GM12878 (cell line): Measurements from ENCODE around the gene SORCS2. TPM values are rescaled to one million over a fixed set of nuclear protein-coding genes. Genes with fewer than 3 reads are reported as not detected.

ENCODE experiments used
- ATAC-seq: fragments of 200-7000 bp; cut with Tn5 transposase; 3 replicates; pipeline ENCODE4 v1.9.1; 2020; ENCODE audit warnings: mild to moderate bottlenecking, moderate library complexity
- BruUV-seq: library from RNA; stranded (reverse); fragments of 400-500 nt; replicated peaks from 2 replicates; lab custom pipeline; 2021; lab: Mats Ljungman, UMichigan
- CTCF ChIA-PET: fragments of 300-600 bp; sonication (Branson Sonifier 250); formaldehyde crosslinking; extraction: SDS; loops from one replicate; lab custom pipeline; 2021; ENCODE audit warnings: inconsistent platforms; lab: Yijun Ruan, JAX
- POLR2A ChIA-PET: fragments of 350-600 bp; formaldehyde crosslinking; extraction: SDS; loops from one replicate; lab custom pipeline; 2021; ENCODE audit warnings: inconsistent platforms; lab: Charles Lee
- RAD21 ChIA-PET: fragments of 300-600 bp; sonication (Branson Sonifier 250); formaldehyde crosslinking; loops from one replicate; lab custom pipeline; 2023; ENCODE audit warnings: antibody characterized with exemption; ENCODE audit not compliant: unreplicated experiment; lab: Charles Lee
- SMC1A ChIA-PET: fragments of 300-600 bp; sonication (Branson Sonifier 250); formaldehyde crosslinking; loops from one replicate; lab custom pipeline; 2023; ENCODE audit not compliant: unreplicated experiment, uncharacterized antibody; lab: Charles Lee
- DNase-seq: peaks from one replicate; pipeline ENCODE4 v3.0.0-alpha.2; 2011; ENCODE audit warnings: low read depth, low spot score
- FAIRE-seq: peaks from 3 replicates; lab custom pipeline; 2011; peaks lifted over from hg19 to GRCh38; lab: Jason Lieb, UNC
- H2AFZ ChIP-seq: 2 replicates; pipeline ENCODE4 v1.6.0; 2011; ENCODE audit warnings: low read depth, low read length, control low read depth; ENCODE audit not compliant: control insufficient read depth
- H3K27ac ChIP-seq: 2 replicates; pipeline ENCODE4 v1.5.1; 2011; ENCODE audit warnings: control low read depth; ENCODE audit not compliant: control insufficient read depth, insufficient read depth
- H3K27me3 ChIP-seq, 2 experiments: replicated peaks in 1 of 2; 2 replicates each; pipeline versions ENCODE4 v1.6.0 to v1.6.1; 2011; ENCODE audit warnings: low read length in 1 of 2; ENCODE audit not compliant: control insufficient read depth in 2 of 2, insufficient read depth in 2 of 2
- H3K36me3 ChIP-seq, 2 experiments: 2 replicates each; pipeline ENCODE4 v1.5.1; 2011; ENCODE audit warnings: low read length in 1 of 2; ENCODE audit not compliant: control insufficient read depth in 2 of 2, insufficient read depth in 2 of 2
- H3K4me1 ChIP-seq: 2 replicates; pipeline ENCODE4 v1.6.1; 2011; ENCODE audit warnings: mild to moderate bottlenecking, low read length, moderate library complexity, mixed read lengths; ENCODE audit not compliant: control insufficient read depth, insufficient read depth
- H3K4me2 ChIP-seq: 2 replicates; pipeline ENCODE4 v1.6.0; 2011; ENCODE audit warnings: control low read depth; ENCODE audit not compliant: control insufficient read depth, insufficient read depth
- H3K4me3 ChIP-seq: fragments of 200-600 bp; sonication (generic); 2 replicates; pipeline ENCODE4 v1.5.1; 2016
- H3K79me2 ChIP-seq: 2 replicates; pipeline ENCODE4 v1.6.0; 2011; ENCODE audit warnings: low read length; ENCODE audit not compliant: control insufficient read depth, insufficient read depth
- H3K9ac ChIP-seq: 2 replicates; pipeline ENCODE4 v1.8.0; 2011; ENCODE audit warnings: low read length, control low read depth, mixed read lengths; ENCODE audit not compliant: control insufficient read depth, insufficient read depth
- H3K9me3 ChIP-seq: replicated peaks from 3 replicates; pipeline ENCODE4 v1.5.1; 2011; ENCODE audit warnings: mild to moderate bottlenecking, low read length; ENCODE audit not compliant: control insufficient read depth, insufficient read depth
- H4K20me1 ChIP-seq: 2 replicates; pipeline ENCODE4 v1.6.0; 2011; ENCODE audit not compliant: control insufficient read depth, insufficient read depth
- EZH2 ChIP-seq: IDR thresholded peaks from 2 replicates; pipeline ENCODE4 v1.6.1; 2012; ENCODE audit warnings: low read depth, mild to moderate bottlenecking, control low read depth, inconsistent platforms, low read length, borderline replicate concordance; ENCODE audit not compliant: control insufficient read depth
- LARP7 ChIP-seq: fragments of 450-650 bp; IDR thresholded peaks from 2 replicates; pipeline ENCODE4 v1.6.1; 2017; ENCODE audit warnings: mild to moderate bottlenecking
- POLR2AphosphoS5 ChIP-seq: IDR thresholded peaks from 2 replicates; pipeline ENCODE4 v1.6.1; 2011; ENCODE audit warnings: mild to moderate bottlenecking, low read length, inconsistent platforms
- POU2F2 ChIP-seq: IDR thresholded peaks from 3 replicates; pipeline ENCODE4 v1.6.1; 2011; ENCODE audit warnings: low read depth, mild to moderate bottlenecking, low read length, borderline replicate concordance
- RELB ChIP-seq: fragments of 450-650 bp; IDR thresholded peaks from 2 replicates; pipeline ENCODE4 v1.6.1; 2017; ENCODE audit warnings: low read depth, mild to moderate bottlenecking, moderate library complexity
- SIN3A ChIP-seq: IDR thresholded peaks from 2 replicates; pipeline ENCODE4 v1.6.1; 2012; ENCODE audit warnings: low read depth, low read length, improper control_type of control experiment
- TCF3 ChIP-seq: IDR thresholded peaks from 2 replicates; pipeline ENCODE4 v1.6.1; 2012; ENCODE audit warnings: low read depth, mild to moderate bottlenecking, low read length, borderline replicate concordance; ENCODE audit not compliant: insufficient read depth
- ZNF207 ChIP-seq: fragments of 450-650 bp; IDR thresholded peaks from 2 replicates; pipeline ENCODE4 v1.6.1; 2014; ENCODE audit warnings: antibody characterized with exemption, mild to moderate bottlenecking, borderline replicate concordance
- ZNF687 ChIP-seq: fragments of 450-650 bp; IDR thresholded peaks from 2 replicates; pipeline ENCODE4 v1.6.1; 2017; ENCODE audit warnings: mild to moderate bottlenecking, moderate library complexity
- WGBS: methylation state at CpG from one replicate; pipeline ENCODE4 v1.1.6; 2016; ENCODE audit warnings: low lambda C conversion rate; ENCODE audit not compliant: insufficient replicate concordance, insufficient coverage; ENCODE audit errors: missing lambda C conversion rate; 5-methylcytosine and 5-hydroxymethylcytosine counted together
- in situ Hi-C: fragments of 300-500 bp; cut with MboI; formaldehyde crosslinking; loops from 9 replicates; pipeline ENCODE4 v1.14.3; 2018; ENCODE audit warnings: mixed read lengths
- intact Hi-C: fragments of 100-400 bp; cut with micrococcal nuclease; formaldehyde crosslinking; loops from one replicate; pipeline ENCODE4 v1.14.2; 2022; ENCODE audit not compliant: unreplicated experiment
- polyA plus RNA-seq, 11 experiments: library from polyadenylated mRNA; depleted of rRNA in 4 of 11; unstranded in 6 of 11; stranded (reverse) in 5 of 11; fragments of >200 nt; fragmentation: Nextera tagmentation in 4 of 11; fragmentation: Illumina TruSeq in 1 of 11; extraction: Ambion mirVana in 4 of 11; extraction: Trizol in 1 of 11; gene quantifications; 1 replicate in 1 of 11; 2 replicates in 10 of 11; pipeline versions ENCODE4 v1.2.1 to v1.2.3, GENCODE V29; 2011 to 2016; ENCODE audit warnings: inconsistent platforms in 2 of 11, missing spikeins in 2 of 11, low read depth in 1 of 11
- total RNA-seq, 4 experiments: library from RNA; depleted of rRNA in 3 of 4; stranded (reverse); fragments of >200 nt in 3 of 4; fragmentation: Illumina TruSeq in 1 of 4; extraction: Trizol in 1 of 4; gene quantifications; 2 replicates each; pipeline versions ENCODE4 v1.2.1 to v1.2.3, GENCODE V29; 2013 to 2021
- TF ChIP-seq, protein P1 (sequence below): fragments of 450-650 bp; IDR thresholded peaks from 2 replicates; pipeline ENCODE4 v1.6.1; 2018; ENCODE audit warnings: mild to moderate bottlenecking, low read depth, moderate library complexity; ENCODE audit not compliant: partially characterized antibody
- TF ChIP-seq, protein P2 (sequence below): fragments of 450-650 bp; IDR thresholded peaks from 2 replicates; pipeline ENCODE4 v1.6.1; 2017; ENCODE audit warnings: antibody characterized with exemption, mild to moderate bottlenecking, moderate library complexity

The SORCS2 gene
- total and polyA plus RNA-seq, 10 of the 15 experiments (the other 5 are each of a cell fraction or from before 2014, with no cell fraction given) = 0.01 to 0.15 (median 0.05) TPM; not detected in 5

DNA sequence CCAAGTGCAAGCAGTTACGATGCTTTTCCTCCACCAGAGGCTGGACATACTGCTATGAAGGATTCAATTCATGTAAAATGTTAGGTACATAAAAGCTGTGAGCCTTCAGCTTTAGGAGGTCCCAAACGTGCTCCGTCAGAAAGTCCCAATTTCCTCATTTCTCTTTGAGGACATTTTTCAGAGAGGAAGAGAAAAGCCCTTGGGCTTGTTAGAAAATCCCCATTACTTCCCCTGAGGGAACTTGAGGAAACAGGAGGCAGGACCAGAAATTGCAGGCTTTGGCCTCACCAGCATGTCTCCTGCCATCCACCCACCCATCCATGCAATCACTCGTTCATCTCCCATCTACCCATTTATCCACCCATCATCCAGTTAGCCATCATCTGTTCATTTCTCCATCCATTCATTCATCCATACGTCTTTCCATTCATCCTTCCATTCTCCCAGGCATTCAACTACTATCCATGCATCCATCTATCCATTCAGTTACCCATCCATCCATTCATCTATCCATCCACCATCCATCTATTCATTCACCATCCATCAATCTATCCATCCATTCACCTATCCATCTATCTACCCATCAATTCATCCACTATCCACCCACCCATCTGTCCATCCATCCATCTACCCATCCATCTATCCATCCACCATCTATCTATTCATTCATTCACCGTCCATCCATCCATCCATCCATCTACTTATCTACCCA, 523.8 kb downstream of the SORCS2 start:
- H3K9ac ChIP-seq = no peak overlapping the region
- H3K4me3 ChIP-seq = no peak overlapping the region
- H4K20me1 ChIP-seq = no peaks in the 10 kb centered on the region
- in situ Hi-C loops (loop anchor here (10.0 kb wide), 1 partner anchor 521 kb away; the partner anchor contains the start of gene SORCS2), intact Hi-C loops (loop anchor here (10.0 kb wide), 1 partner anchor 531 kb away; no protein-coding TSS in a partner anchor)
- WGBS = 2% methylated on average over 6 of the region's 6 CpGs
- POLR2A ChIA-PET = no interaction called here
- H3K27ac ChIP-seq = no peak overlapping the region
- H3K4me2 ChIP-seq = no peak overlapping the region
- BruUV-seq = no TSS peak
- DNase-seq (no peak), ATAC-seq (no peak), FAIRE-seq (no peak)
- SMC1A ChIA-PET = no interaction called here
- H3K36me3 ChIP-seq = no peaks in the 10 kb centered on the region
- H3K27me3 ChIP-seq = peaks cover 0 to 4% of the 10 kb centered on the region in 2 experiments; a peak in 2 of 4 replicates
- no peaks in the 10 kb centered on the region for H3K4me1 ChIP-seq
- H3K9me3 ChIP-seq = no peaks in the 10 kb centered on the region
- no peaks in the 10 kb centered on the region for H3K79me2 ChIP-seq
- RAD21 ChIA-PET = no interaction called here
- CTCF ChIA-PET = no interaction called here
- H2AFZ ChIP-seq = no peak overlapping the region
- TF ChIP-seq ZNF207 (no peak), SIN3A (no peak), RELB (no peak), TCF3 (no peak), ZNF687 (no peak), EZH2 (no peak), LARP7 (no peak), POLR2AphosphoS5 (no peak), POU2F2 (no peak)
- TF ChIP-seq, protein P1, sequence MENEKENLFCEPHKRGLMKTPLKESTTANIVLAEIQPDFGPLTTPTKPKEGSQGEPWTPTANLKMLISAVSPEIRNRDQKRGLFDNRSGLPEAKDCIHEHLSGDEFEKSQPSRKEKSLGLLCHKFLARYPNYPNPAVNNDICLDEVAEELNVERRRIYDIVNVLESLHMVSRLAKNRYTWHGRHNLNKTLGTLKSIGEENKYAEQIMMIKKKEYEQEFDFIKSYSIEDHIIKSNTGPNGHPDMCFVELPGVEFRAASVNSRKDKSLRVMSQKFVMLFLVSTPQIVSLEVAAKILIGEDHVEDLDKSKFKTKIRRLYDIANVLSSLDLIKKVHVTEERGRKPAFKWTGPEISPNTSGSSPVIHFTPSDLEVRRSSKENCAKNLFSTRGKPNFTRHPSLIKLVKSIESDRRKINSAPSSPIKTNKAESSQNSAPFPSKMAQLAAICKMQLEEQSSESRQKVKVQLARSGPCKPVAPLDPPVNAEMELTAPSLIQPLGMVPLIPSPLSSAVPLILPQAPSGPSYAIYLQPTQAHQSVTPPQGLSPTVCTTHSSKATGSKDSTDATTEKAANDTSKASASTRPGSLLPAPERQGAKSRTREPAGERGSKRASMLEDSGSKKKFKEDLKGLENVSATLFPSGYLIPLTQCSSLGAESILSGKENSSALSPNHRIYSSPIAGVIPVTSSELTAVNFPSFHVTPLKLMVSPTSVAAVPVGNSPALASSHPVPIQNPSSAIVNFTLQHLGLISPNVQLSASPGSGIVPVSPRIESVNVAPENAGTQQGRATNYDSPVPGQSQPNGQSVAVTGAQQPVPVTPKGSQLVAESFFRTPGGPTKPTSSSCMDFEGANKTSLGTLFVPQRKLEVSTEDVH = no peak
- TF ChIP-seq, protein P2, sequence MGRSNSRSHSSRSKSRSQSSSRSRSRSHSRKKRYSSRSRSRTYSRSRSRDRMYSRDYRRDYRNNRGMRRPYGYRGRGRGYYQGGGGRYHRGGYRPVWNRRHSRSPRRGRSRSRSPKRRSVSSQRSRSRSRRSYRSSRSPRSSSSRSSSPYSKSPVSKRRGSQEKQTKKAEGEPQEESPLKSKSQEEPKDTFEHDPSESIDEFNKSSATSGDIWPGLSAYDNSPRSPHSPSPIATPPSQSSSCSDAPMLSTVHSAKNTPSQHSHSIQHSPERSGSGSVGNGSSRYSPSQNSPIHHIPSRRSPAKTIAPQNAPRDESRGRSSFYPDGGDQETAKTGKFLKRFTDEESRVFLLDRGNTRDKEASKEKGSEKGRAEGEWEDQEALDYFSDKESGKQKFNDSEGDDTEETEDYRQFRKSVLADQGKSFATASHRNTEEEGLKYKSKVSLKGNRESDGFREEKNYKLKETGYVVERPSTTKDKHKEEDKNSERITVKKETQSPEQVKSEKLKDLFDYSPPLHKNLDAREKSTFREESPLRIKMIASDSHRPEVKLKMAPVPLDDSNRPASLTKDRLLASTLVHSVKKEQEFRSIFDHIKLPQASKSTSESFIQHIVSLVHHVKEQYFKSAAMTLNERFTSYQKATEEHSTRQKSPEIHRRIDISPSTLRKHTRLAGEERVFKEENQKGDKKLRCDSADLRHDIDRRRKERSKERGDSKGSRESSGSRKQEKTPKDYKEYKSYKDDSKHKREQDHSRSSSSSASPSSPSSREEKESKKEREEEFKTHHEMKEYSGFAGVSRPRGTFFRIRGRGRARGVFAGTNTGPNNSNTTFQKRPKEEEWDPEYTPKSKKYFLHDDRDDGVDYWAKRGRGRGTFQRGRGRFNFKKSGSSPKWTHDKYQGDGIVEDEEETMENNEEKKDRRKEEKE = no peak
